Stimulated activated naive CD8-positive, alpha-beta T cell treated with anti-CD3 and anti-CD28 coated beads, Interleukin-15, Interleukin-2, amounts not matched to agents 100 ng/mL and 50 ng/mL, for 24 hours (primary cell): ENCODE measurements around the gene CLDN20.
A peak's percentile ranks its signal among the peaks of the same experiment; 100 is the strongest.

Source experiments
- H3K27ac Mint-ChIP-seq: one replicate; pipeline ENCODE4 v1.8.0; 2021; ENCODE audit warnings: mild to moderate bottlenecking, mixed read lengths
- H3K27me3 Mint-ChIP-seq: one replicate; pipeline ENCODE4 v1.8.0; 2021; ENCODE audit warnings: mixed read lengths
- H3K36me3 Mint-ChIP-seq: one replicate; pipeline ENCODE4 v1.8.0; 2021; ENCODE audit warnings: low read depth, mixed read lengths
- H3K4me1 Mint-ChIP-seq: one replicate; pipeline ENCODE4 v1.8.0; 2021; ENCODE audit warnings: low read depth, mixed read lengths
- H3K4me3 Mint-ChIP-seq: one replicate; pipeline ENCODE4 v1.8.0; 2021; ENCODE audit warnings: mild to moderate bottlenecking, mixed read lengths
- H3K9me3 Mint-ChIP-seq: one replicate; pipeline ENCODE4 v1.8.0; 2021; ENCODE audit warnings: mixed read lengths

CLDN20 gene

DNA sequence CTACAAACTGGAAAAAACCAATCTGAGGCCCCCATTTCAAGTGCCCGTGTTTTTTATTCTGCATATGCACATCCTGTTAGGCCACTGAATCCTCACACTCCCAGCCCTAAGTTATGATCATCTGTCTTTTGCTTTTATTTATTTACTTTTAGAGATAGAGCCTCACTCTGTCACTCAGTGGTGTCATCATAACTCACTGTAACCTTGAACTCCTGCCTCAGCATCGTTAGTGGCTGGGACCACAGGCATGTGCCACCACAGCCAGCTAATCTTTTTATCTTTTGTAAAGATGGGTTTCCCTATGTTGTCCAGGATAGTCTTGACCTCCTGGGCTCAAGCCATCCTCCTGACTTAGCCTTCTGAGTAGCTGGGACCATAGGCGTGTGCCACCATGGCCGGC lies 29.6 kb upstream of the CLDN20 start:
- peaks cover 14% of the 10 kb centered on the region for H3K9me3 Mint-ChIP-seq
- H3K27ac Mint-ChIP-seq: no peak overlapping the region
- H3K36me3 Mint-ChIP-seq: peaks cover 28% of the 10 kb centered on the region
- H3K27me3 Mint-ChIP-seq: peaks cover 11% of the 10 kb centered on the region
- no peaks in the 10 kb centered on the region for H3K4me1 Mint-ChIP-seq
- H3K4me3 Mint-ChIP-seq: no peak overlapping the region

DNA sequence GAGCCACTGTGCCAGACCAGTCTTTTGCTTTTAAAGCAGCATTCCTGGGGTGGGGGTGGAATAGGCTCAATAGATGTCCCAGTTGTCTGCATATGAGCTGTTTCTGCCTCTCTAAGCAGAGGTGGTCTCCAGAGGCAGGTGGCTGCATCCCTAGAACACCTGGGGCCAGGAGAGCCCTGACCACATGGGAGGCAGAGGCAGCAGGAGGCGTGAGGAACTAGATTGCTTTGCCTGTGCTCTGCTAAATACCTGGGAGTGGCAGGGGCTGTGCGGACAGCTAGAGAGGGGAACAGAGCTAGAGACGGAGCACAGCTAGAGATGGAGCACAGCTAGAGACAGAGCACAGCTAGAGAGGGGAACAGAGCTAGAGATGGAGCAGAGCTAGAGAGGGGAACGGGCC lies 29.1 kb upstream of the CLDN20 start:
- no peak overlapping the region for H3K4me3 Mint-ChIP-seq
- peaks cover 24% of the 10 kb centered on the region for H3K36me3 Mint-ChIP-seq
- H3K27me3 Mint-ChIP-seq: peaks cover 11% of the 10 kb centered on the region

DNA sequence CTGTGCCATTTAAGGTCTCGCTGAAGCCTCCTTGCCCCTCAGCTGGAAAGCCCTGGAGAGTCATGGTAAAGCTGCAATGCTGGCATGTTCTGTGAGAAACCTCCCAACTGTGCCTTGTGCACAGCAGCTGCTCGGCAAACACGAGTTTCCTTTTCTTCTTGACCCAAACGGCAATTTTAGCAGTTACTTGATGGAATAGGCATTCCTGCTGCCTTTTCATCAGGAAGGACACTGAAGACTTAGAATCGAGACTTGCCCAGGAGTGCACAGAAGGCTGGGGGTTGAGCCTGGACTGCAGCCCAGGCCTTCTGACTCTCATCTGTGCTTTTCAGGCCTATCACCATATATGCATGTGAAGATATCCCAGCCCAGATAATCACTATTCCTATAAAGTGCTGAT lies 28.7 kb upstream of the CLDN20 start:
- Mint-ChIP-seq H3K27me3 (peaks cover 11% of the 10 kb centered on the region), H3K4me1 (no peaks in the 10 kb centered on the region), H3K4me3 (no peak overlapping the region), H3K27ac (no peak overlapping the region), H3K9me3 (peaks cover 11% of the 10 kb centered on the region), H3K36me3 (peaks cover 20% of the 10 kb centered on the region)

More for the DNA sequence above, 29.1 kb upstream of the CLDN20 start:
- Mint-ChIP-seq H3K27ac (no peak overlapping the region), H3K9me3 (peaks cover 12% of the 10 kb centered on the region), H3K4me1 (no peaks in the 10 kb centered on the region)

DNA sequence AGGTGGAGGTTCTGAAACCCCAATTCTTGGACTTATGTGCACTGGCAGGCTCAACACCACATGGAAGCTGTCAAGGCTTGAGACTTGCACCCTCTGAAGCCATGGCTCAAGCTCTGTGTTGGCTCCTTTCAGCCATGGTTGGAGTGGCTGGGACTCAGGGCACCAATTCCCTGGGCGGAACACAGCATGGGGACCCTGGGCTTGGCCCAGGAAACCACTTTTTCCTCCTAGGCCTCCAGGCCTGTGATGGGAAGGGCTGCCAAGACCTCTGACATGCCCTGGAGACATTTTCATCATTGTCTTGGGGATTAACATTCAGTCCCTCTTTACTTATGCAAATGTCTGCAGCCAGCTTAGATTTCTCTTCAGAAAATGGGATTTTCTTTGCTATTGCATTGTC lies 26.2 kb upstream of the CLDN20 start:
- H3K27me3 Mint-ChIP-seq: peaks cover 11% of the 10 kb centered on the region
- H3K9me3 Mint-ChIP-seq: peaks cover 11% of the 10 kb centered on the region
- H3K36me3 Mint-ChIP-seq: peaks cover 23% of the 10 kb centered on the region
- no peaks in the 10 kb centered on the region for H3K4me1 Mint-ChIP-seq
- no peak overlapping the region for H3K4me3 Mint-ChIP-seq
- no peak overlapping the region for H3K27ac Mint-ChIP-seq

DNA sequence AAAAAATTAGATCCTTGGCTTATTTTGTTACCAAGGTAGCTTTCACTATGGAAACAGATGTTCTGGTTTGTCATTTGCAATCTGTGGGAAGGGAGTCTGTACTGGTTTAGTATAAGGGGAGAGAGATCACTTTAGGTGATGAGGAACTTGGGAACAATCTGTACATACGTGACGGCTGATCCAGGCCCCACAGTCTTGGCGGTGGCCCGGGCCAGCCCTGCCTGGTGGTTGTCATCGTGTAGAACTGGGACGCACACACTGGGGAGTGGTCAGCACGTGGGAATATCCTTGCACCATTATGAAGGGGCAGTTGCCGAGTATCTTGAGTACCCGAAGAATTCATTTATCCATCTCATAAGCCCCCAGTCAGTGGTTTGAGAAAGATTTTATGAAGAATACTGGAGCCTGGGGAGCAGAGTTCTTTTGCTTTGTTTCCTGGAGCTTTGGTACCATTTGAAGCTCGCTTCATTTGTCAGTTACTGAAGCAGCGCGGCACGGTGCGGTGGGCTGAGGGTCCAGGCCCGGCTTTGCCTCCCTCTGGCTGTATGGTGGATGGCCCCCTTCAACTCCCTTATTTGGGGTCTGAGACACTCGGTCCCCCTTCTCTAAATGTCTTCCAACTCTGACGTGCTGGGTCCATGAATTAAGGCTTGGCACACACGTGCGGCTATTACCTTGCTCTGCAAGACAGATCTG lies 22.8 kb upstream of the CLDN20 start:
- Mint-ChIP-seq H3K9me3 (peaks cover 11% of the 10 kb centered on the region), H3K27ac (no peak overlapping the region), H3K27me3 (peaks cover 8% of the 10 kb centered on the region), H3K4me3 (no peak overlapping the region), H3K36me3 (peaks cover 32% of the 10 kb centered on the region), H3K4me1 (no peaks in the 10 kb centered on the region)

DNA sequence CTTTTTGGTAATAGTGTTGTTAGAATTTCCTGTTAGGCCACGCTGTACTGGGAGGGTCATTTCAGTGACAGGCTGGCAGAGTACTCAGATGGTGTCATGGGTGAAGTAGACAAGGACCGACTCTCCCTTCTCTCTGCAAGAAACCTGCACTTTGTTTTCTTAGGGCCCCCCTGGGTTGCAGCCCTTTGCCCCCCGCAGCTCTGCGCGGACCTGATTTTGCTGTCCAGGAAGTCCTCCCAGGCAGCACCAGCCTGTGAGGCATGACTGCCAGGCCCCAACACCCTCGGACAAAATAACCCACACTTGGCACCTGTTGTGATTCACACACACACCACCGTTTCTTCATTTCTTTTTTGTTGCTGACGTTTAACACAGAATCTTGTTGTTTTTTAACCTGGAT lies 21.8 kb upstream of the CLDN20 start:
- H3K4me1 Mint-ChIP-seq: no peaks in the 10 kb centered on the region
- peaks cover 11% of the 10 kb centered on the region for H3K9me3 Mint-ChIP-seq
- peaks cover 37% of the 10 kb centered on the region for H3K36me3 Mint-ChIP-seq
- H3K4me3 Mint-ChIP-seq: no peak overlapping the region
- H3K27me3 Mint-ChIP-seq: peaks cover 8% of the 10 kb centered on the region
- H3K27ac Mint-ChIP-seq: no peak overlapping the region

DNA sequence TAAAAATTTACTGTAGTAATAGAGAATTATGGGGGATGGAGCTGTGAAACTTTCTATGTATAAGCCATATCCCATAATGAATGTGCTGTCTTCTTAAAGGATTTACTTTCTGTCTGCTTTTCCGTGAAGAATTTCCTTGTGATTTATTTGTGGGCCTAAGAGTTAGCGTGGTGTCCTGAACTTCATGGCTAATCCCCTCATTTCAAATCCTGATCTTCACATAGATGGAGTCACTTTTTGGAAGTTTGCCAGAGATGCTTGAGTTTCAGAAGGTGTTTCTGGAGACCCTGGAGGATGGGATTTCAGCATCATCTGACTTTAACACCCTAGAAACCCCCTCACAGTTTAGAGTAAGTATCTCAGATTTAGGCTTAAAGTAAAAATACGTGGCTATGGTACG lies 19.4 kb upstream of the CLDN20 start:
- no peaks in the 10 kb centered on the region for H3K9me3 Mint-ChIP-seq
- H3K27me3 Mint-ChIP-seq: no peaks in the 10 kb centered on the region
- no peak overlapping the region for H3K4me3 Mint-ChIP-seq
- H3K27ac Mint-ChIP-seq: no peak overlapping the region
- H3K4me1 Mint-ChIP-seq: no peaks in the 10 kb centered on the region
- peaks cover 31% of the 10 kb centered on the region for H3K36me3 Mint-ChIP-seq

DNA sequence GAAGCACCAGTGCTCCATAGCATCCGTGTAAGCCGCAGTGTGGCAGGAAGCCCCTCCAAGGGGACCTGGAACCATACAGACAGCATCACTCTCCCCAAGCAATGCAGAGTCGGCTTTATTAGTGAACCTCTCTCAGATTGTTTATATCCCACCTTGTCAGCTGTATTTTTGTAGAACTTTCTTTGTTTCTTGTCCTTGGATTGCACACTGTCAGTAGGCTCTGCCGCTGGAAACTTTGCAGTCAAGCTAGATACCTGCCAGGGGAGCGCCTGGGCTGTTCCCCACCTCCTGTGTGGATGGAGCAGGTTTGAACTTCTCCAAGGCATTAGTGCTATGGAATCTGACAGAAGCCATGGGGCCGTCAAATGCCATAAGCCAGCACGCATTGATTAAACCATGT lies 18.6 kb upstream of the CLDN20 start:
- Mint-ChIP-seq H3K27me3 (no peaks in the 10 kb centered on the region), H3K4me1 (no peaks in the 10 kb centered on the region), H3K9me3 (no peaks in the 10 kb centered on the region), H3K4me3 (no peak overlapping the region), H3K27ac (no peak overlapping the region), H3K36me3 (peaks cover 39% of the 10 kb centered on the region)

DNA sequence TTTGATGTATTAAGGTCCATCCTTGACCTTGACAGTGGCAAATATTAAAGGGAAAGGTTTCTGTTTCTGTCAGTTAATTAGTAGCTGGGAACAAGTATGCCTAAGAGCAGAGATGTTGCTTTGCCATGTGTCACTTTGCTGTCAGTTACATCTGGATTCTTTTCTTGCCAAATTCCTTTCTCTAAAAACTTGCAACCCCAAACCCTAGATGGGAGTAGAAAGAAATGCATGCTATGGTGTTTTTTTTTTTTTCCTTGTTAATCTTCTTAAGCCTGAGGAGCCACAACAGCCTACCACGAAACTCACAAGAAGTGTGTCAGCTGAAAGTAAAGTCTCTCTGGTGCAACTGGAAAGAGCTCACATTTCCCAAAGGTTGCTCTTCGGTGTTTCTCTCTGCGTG lies 18.0 kb upstream of the CLDN20 start:
- Mint-ChIP-seq H3K9me3 (no peaks in the 10 kb centered on the region), H3K4me3 (no peak overlapping the region), H3K4me1 (no peaks in the 10 kb centered on the region), H3K27ac (no peak overlapping the region), H3K27me3 (no peaks in the 10 kb centered on the region), H3K36me3 (peaks cover 44% of the 10 kb centered on the region)

DNA sequence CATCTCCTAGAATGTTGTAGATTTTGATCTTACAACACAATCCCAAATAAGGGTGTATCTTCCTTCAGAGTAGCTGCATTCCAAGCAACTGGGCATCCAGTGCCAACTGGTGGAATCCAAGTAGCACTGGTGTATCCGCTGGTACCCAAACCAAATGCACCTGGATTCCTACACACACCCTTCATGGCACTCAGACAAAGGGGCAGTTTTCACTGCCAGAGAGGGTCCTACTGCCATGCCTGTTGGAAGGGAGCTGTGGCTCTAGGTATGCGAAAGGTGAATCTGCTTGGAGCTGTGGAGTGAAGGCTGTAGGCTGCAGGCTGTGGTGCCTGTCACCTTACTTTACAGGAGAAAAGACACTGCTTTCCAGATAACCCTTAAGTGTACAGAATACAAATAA lies 17.0 kb upstream of the CLDN20 start:
- H3K27ac Mint-ChIP-seq: no peak overlapping the region
- no peaks in the 10 kb centered on the region for H3K9me3 Mint-ChIP-seq
- peaks cover 44% of the 10 kb centered on the region for H3K36me3 Mint-ChIP-seq
- no peaks in the 10 kb centered on the region for H3K27me3 Mint-ChIP-seq
- H3K4me3 Mint-ChIP-seq: no peak overlapping the region
- H3K4me1 Mint-ChIP-seq: no peaks in the 10 kb centered on the region

DNA sequence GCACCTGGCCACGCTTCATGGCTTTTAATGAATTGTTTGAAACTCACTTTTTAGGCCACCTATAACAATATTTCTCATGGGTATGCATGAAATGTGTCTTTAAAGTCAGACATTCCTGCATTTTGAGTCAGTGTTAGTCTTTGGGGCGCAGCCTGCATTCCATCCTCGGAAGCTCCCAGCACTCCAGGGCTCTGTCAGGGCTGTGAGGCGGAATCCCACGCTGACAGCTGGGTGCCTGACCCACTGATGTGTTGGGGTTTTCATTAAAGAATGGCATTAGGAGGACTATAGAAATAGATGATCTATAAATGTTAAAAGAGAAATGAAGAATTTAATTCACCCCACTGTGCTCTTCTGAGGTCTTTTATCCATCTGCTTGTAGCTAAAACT lies 16.2 kb upstream of the CLDN20 start:
- Mint-ChIP-seq H3K4me3 (no peak overlapping the region), H3K36me3 (peaks cover 39% of the 10 kb centered on the region), H3K4me1 (no peaks in the 10 kb centered on the region), H3K9me3 (no peaks in the 10 kb centered on the region), H3K27ac (no peak overlapping the region), H3K27me3 (no peaks in the 10 kb centered on the region)

DNA sequence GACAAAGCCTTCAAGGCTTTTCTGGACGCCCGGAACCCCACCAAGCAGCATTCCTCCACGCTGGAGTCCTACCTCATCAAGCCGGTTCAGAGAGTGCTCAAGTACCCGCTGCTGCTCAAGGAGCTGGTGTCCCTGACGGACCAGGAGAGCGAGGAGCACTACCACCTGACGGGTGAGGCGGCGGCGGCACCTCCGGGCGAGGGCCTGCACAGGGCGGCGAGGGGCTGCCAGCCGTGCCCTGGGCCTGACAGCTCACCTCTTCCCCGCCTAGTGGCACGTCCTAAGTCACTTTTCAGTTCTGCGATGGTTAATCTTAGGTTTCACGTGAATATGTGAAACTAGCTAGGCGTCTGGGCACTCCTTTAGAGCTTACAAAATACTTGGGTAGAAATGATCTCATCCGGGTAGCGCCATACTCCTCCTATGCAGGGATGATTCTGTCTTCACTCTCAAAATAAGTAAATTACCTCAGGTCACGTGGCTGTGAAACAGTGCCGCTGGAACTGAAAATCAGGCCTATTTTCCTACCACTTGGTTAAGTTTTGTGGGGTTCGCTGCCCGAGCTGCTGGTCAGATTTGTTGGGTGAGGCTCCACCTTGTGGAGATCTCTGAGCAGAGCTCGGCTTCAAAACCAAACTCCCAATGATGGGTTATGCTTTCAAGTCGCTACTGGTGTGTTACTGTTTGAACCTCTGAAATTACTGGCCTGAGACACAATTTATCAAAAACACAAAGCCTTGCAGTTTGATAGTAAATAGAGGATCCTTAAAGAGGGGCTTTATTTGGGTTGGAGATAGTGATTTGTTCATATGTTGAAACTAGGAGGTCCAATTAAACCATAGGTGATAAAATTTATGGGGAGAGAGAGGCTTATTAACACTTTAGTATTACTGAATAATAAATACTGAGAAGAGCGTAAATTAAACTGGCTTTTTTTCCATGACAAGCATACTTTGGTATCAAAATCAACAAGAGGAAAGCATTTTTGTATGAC lies 15.5 kb upstream of the CLDN20 start:
- H3K36me3 Mint-ChIP-seq: peaks cover 45% of the 10 kb centered on the region
- H3K9me3 Mint-ChIP-seq: no peaks in the 10 kb centered on the region
- H3K4me3 Mint-ChIP-seq: no peak overlapping the region
- no peaks in the 10 kb centered on the region for H3K27me3 Mint-ChIP-seq
- peak overlapping the region; percentile 10 for H3K27ac Mint-ChIP-seq
- H3K4me1 Mint-ChIP-seq: no peaks in the 10 kb centered on the region

DNA sequence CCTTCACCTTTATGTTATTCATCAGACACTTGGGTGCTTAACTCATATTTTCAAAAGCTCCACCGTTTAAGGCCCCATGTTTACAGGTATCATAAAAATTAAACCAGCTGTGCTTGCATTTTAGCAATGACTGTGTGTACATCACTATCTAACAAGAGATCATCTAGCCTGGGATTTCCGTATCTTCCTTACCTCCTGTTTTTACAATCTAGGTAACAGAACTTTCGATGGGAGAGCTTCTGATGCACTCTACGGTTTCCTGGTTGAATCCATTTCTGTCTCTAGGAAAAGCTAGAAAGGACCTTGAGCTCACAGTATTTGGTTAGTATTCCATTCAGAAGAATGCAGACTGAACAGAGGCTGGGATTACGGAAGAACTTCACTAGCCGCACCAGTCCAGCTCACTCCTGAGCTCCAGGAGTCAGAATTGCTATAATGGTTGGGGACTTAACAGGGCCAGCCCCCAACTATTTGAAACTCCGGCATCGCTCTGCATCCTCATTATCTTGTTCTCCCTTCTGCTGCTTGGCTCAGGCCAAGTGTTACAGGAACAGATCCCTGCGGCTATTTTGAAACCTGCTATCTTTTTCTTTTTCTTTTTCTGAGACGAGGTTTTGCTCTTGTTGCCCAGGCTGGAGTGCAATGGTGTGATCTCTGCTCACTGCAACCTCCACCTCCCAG lies 13.0 kb upstream of the CLDN20 start:
- H3K27ac Mint-ChIP-seq: no peak overlapping the region
- peaks cover 61% of the 10 kb centered on the region for H3K36me3 Mint-ChIP-seq
- H3K27me3 Mint-ChIP-seq: no peaks in the 10 kb centered on the region
- no peak overlapping the region for H3K4me3 Mint-ChIP-seq
- no peaks in the 10 kb centered on the region for H3K9me3 Mint-ChIP-seq
- H3K4me1 Mint-ChIP-seq: peaks cover 4% of the 10 kb centered on the region

DNA sequence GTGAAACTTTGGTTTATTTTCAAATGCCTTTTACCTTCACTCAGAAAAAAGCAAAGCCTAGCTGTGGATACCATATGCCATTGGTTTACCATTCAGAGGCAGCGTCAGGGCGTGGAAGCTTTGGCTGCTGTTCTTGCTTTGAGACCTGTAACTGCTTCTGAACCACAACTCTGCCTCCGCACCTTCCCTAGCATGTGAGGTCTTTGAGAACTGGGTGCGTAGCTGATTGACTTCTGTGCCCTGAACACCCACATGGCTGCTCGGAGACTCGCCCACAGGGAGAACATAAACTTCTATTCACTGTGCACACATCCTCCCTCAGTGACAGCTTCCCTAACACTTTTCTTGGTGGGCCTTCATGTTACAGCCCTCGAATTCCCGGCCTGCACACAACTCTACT lies 11.2 kb upstream of the CLDN20 start:
- Mint-ChIP-seq H3K27ac (no peak overlapping the region), H3K4me3 (no peak overlapping the region), H3K9me3 (no peaks in the 10 kb centered on the region), H3K4me1 (peaks cover 4% of the 10 kb centered on the region), H3K27me3 (no peaks in the 10 kb centered on the region), H3K36me3 (peaks cover 65% of the 10 kb centered on the region)

DNA sequence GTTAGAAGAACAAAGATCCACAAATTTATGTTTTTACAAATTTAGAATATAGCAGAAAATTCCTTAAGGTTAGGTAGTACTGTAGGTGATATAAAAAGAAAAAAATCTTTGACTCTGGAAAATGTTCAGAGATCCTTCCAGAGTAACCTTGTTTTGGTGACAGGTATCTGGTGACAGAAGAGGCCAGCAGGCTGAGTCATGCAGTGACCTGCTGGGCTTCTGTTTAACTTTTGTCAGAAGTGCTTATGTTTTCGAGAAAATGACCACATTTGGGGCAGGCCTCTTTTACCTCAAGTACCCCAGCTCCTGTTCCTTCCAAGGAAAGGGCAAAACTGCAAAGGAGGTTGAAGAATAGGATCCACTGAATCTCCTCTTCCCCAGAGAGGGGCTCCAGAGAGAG lies 10.5 kb upstream of the CLDN20 start:
- no peaks in the 10 kb centered on the region for H3K27me3 Mint-ChIP-seq
- H3K9me3 Mint-ChIP-seq: no peaks in the 10 kb centered on the region
- no peak overlapping the region for H3K4me3 Mint-ChIP-seq
- H3K36me3 Mint-ChIP-seq: peaks cover 70% of the 10 kb centered on the region
- H3K4me1 Mint-ChIP-seq: peaks cover 4% of the 10 kb centered on the region
- peak overlapping the region; percentile 6 for H3K27ac Mint-ChIP-seq
